ENCODE measurements around the gene WDR1.

The WDR1 gene

DNA sequence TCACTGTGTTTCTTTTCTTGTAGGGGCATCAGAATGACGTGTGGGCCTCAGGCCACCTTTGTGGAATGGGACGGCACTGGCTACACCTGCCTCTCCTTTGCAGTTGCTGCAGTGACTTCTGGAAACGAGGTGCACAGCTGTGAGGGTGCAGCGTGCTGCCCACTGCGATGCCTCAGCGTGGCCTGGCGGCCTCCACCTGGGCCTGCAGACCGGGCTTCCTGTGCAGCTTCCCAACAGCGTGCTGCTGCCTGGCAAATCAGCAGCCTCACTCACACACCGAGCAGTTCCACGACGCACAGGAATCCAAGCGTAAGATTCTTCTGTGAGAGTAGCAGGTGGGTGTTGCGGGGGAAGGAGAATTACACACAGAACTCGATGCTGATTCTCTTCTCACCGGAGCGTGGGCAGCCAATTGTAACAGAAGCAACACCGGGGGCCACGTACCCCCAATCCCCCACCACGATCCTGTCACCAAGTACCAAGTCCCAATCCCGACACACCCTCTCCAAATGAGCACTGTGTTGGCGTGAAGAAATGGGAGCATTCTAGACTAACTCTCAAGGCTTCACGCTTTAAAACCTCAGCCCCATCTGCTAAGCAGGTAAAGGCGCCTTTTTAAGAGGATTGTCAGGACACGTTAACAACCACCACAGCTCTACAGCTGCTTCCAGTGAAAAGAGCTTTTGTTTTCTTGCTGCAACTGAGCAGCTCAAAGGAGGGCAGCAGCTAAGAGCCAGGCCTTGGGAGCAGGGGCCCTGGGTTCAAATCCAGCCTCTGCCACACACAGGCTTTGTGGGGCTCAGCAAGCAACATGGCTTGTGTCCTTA is 16.9 kb downstream of the WDR1 start:
- no peak for DNase-seq (ENCODE audit: low read depth in 2 of 2)

DNA sequence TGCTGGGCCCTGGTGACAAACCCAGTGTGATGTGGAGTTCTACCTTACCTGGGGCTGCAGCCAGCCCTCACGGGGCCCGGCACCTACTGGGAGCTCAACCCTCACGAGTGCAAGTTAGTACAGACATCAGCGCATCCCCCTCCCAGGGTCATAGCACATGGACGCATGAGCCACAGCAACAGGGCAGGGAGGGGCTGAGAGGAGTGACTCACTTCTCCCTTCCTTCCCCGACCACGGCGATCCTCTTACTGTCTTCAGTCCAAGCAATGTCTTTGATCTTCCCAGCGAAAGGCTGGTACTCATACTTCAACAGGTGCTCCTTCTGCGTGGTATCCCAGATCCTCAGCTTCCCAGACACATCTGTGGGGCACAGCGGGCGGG is 17.8 kb downstream of the WDR1 start:
- no peak for DNase-seq (ENCODE audit: low read depth in 2 of 2)

GRCh38 chr4:10097906-10098779 is 18.5 kb downstream of the WDR1 start:
- no peak for DNase-seq (ENCODE audit: low read depth in 2 of 2)

DNA sequence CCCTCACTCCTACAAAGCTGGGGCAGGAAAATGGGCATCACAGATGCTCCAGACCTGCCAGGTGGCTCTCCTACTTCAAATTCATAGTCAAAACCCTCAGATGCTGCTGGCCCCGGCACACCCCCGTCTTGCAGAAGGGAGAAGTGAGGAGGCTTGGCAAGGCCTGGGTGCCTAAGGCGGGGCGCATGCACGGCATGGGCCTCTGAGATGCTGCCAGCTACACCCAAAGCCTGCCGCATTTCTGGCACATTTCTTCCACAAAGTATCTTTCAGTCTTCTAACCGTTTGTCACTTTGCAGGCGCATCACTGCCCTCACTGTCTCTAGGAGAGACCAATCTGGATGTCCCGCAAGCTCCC is 19.6 kb downstream of the WDR1 start:
- DNase-seq (ENCODE audit: low read depth in 2 of 2) = no peak

DNA sequence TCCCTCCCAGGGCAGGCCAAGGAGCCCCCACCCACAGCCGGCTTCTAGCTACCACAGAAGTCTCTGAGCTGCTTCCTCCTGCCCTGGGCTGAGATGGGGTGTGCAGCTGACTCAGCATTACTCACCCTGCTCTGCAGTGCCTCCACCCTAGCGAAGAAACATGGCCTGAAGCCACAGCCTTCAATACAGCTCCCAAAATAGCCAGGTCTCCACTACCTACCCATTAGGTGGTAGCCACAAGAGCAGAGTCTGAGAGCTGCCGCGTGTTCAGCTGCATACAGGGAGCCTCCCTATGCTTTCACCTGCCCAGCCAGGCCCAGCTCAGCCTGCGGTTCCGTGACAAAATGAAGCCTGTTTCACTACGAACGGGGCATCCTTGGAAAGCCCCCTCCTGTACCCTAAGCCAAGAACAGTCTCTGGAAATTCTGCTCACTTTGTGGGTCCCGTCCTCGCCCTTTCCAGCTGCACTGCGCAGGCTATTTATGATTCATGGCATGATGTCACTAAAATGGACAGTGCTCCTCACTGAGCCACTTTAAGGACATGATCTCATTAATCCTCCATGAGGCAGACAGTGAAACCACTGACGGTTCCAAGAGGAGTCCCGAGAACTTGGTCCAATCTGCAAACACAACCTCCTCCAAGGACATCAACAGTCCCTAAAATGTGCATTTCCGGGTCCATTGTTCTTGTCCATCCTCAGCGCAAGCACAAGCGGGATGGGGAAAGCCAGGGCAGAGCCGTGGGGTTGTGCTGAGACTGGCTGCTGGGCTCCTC is 20.2 kb downstream of the WDR1 start:
- peak; percentile 69 to 74 for DNase-seq (ENCODE audit: low read depth in 2 of 2)

DNA sequence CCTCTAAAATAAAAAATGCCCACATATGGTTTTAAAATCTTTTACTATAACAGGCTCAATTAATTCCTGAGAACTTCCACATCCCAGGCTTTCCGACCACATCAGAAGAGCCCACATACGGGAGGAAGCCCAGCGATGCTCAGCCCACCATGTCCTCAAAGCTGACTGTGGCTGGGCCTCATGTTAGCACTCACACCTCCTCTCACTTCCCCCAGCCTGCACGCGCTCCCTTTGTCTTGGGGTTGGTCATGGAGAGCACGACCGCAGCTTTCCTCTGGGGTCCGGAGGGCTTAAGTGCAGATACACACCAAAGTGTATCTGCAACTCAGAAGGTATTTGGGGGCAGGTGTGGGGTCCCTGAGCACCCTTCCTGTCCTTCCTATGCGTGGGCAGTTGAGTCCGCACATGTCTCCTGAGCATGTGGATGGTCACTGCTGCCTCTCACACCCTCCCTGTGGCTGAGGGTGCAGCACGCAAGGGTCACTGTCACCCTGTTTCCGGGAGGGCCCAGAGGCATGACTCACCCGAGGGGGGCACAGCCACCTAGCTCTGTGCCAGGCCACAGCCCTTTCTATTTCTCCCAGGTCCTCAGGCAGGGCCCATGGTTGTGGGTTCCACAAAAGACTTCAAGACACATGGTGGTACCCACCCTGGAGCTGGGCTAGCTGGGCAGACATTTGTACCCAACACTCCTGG is 21.2 kb downstream of the WDR1 start:
- no peak for DNase-seq (ENCODE audit: low read depth in 2 of 2)

DNA sequence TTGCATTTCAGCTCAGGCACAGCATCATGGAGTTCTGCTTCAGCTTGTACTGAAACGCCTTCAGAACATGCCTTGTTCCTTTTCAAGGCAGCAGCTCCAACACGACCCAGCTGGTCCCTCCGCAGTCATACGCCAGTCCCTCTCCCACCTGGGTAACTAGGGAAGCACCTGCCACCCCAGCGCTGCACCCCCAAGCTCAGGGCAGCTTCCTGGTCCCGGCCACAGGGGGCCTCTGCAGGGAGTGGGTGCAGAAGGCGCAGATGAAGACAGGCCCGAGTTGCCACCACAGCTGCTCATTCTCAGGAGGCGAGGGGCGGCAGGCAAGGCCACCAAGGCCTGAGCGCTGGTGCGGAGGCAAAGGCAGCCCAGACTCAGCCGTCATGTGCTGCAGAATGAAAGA is 21.8 kb downstream of the WDR1 start:
- no peak for DNase-seq (ENCODE audit: low read depth in 2 of 2)

GRCh38 chr4:10093801-10094552 is 22.6 kb downstream of the WDR1 start:
- no peak for DNase-seq (ENCODE audit: low read depth in 2 of 2)

DNA sequence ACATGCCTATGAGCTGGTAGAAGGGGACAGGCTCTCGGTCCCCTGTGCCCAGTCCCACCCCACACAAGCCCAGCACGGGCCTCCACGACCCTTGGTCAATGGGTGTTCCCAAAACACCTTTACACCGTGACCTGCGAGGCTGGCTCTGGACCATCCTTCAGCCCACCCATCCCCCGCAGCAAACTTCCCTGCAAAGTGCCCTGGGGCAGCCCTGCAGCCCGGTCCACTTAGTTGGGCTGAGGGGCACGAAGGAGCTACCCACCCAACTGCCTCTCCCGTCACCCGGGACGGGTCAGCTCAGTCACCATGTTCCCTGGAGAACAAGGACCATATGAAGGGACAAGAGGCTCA is 23.4 kb downstream of the WDR1 start:
- DNase-seq (ENCODE audit: low read depth in 2 of 2) = no peak

GRCh38 chr4:10092481-10093270 is 23.9 kb downstream of the WDR1 start:
- no peak for DNase-seq (ENCODE audit: low read depth in 2 of 2)

DNA sequence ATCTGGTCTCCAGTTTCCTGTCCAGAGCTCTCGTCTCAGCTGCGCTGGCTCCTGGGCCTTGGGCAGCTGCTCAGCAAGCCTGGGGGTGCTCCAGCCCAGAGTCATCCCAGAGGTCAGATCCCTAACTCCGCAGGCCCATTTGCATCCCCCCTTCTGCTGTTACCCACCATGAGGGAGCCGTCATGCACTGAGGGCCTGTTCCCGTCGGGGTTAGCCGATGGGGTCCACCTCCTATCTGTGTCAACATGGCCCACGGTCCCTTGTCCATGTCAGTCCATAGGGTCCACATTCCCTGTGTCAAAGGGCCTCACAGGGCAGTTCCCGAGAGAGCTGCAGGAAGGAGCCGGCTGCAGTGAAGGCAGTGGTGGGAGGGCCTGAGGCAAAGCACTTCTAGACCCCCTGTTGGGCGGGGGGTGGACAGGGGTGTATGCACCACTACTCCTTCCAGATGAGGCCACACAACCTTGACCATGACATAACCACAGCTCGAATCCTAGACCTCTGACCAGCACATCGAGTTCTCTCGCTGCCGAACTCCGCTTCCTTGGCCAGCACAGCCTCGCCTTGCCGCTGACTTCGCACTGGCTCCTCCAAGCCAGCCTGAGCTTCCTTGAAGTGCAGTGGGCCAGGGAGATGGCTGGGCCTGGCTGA is 24.9 kb downstream of the WDR1 start:
- DNase-seq (ENCODE audit: low read depth in 2 of 2) = no peak

DNA sequence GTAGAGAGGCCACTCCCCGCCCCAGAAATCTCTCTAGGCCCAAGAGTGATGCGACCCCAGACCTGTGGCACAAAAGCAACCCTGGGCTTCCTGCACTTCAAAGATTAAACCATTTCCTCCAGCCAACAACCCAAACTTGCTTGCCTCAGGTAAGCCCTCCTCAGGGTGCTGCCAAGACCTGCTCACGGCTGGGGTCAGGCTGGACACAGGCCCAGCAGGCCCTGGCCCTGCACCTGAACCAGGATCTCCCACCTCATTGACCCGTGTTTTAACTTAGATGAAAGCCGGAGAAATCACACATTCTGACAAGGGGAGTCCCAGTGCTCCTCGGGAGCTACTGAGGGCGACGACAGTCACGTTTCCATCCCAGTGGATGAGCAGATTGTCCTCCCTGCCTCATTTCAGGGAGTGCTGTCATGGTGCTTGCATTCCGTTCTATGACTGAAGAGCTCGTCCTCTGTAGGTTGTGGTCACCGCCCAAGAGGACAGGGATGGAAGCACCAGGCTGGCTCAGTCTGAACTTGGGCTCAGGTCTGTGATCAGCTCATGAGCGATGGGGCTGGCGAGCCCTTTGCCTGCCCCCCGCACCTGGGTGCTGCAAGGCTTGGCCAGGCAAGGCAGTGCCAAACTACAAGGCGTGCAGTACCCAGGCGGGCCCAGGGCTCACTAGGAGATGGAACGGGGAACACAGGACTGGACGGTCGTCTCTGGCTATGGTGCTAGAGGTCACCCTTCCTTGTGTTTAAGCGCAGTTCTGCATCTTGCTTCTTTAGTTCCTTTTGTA is 25.9 kb downstream of the WDR1 start:
- DNase-seq (ENCODE audit: low read depth in 2 of 2) = no peak

GRCh38 chr4:10089346-10089745 is 27.3 kb downstream of the WDR1 start:
- no peak for DNase-seq (ENCODE audit: low read depth in 2 of 2)

GRCh38 chr4:10088135-10089010 is 28.2 kb downstream of the WDR1 start:
- no peak for DNase-seq (ENCODE audit: low read depth in 2 of 2)

DNA sequence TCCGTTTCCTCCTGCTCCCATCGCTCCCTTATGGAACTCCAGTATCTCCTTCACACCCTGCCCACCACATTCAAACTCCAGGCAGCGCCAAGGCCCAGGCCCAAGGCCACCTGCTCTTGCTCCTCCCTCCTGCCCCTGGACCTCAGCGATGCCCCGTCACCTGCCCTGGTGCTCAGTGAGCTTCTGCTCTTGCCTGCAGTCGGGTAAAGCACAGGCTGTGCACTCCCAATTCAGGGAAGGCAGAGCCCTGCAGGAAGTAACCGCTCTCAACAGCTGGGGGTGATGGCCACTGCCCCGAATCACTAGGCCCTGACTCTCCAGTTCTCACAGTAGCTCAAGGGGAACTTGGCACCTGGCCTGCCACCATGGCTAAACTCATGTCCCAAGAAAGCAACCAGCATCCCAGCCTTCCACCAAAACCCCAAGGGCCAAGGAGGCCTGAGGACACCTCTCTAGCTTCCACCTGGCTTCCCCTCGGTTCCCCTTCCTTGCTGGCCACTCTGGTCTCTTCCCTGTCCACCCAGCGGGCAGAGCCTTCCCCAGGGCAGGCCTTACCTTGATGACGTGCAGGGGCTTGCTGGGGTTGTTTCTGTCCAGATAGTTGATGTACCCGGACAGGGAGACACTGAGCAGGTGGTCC is 29.3 kb downstream of the WDR1 start:
- DNase-seq (ENCODE audit: low read depth in 2 of 2) = no peak

DNA sequence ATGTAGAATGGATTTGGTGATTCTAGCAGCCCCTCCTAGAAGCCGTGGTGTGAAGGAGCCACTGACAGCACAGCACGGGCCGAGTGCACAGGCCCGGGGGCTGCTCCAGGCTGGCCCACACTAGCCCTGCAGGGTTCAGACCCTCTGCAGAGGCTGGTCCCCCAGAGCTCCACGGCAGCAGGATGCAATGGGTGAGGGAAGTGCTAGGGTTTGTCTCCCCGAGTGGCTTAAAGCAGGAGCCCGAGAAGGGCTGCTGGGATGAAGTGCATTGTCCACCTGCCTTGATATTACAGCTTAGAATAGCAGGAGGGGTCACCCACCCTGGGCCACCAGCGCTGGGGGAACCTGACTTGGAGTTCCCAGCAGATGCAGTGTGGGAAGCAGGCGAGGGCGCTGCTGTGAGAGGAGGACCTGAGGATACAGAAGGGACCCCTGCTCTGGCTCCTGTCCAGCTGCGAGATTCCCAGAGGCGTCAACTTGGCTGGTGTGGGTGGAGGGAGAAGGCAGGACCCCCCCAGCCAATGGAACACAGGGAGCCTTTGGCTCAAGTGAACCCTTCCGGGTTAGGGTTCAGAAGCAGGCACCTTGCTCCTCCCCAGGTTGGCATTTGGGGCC is 30.0 kb downstream of the WDR1 start:
- no peak for DNase-seq (ENCODE audit: low read depth in 2 of 2)

Measured in stimulated activated CD4-positive, alpha-beta T cell treated with anti-CD3 and anti-CD28 coated beads, Interleukin-12 subunit alpha, Interleukin-12 subunit beta, amount 100 ng/mL, for 24 hours (primary cell).